GM12891 (cell line): ENCODE measurements around the gene SV2C.

Experiments
- DNase-seq: peaks from one replicate; pipeline ENCODE4 v3.0.0; 2011; ENCODE audit warnings: low spot score; ENCODE audit not compliant: insufficient read length
- FAIRE-seq: peaks from 2 replicates; lab custom pipeline; 2011; peaks lifted over from hg19 to GRCh38; lab: Jason Lieb, UNC
- PAX5 ChIP-seq: IDR thresholded peaks from 2 replicates; pipeline ENCODE4 v1.6.1; 2011; ENCODE audit warnings: low read length, moderate library complexity, mild to moderate bottlenecking; ENCODE audit not compliant: insufficient read depth, severe bottlenecking
- POLR2A ChIP-seq: IDR thresholded peaks from 2 replicates; pipeline ENCODE4 v1.6.1; 2011; ENCODE audit warnings: low read depth, low read length, control low read depth
- POLR2AphosphoS5 ChIP-seq: IDR thresholded peaks from 2 replicates; pipeline ENCODE4 v1.6.1; 2011; ENCODE audit warnings: low read depth, low read length, control low read depth
- POU2F2 ChIP-seq: IDR thresholded peaks from 2 replicates; pipeline ENCODE4 v1.6.1; 2011; ENCODE audit warnings: low read depth, mild to moderate bottlenecking, control low read depth, low read length, moderate library complexity
- SPI1 ChIP-seq: IDR thresholded peaks from 2 replicates; pipeline ENCODE4 v1.6.1; 2011; ENCODE audit warnings: low read depth, low read length, control low read depth
- TAF1 ChIP-seq: IDR thresholded peaks from 2 replicates; pipeline ENCODE4 v1.6.1; 2011; ENCODE audit warnings: low read depth, low read length, control low read depth

Gene SV2C

DNA sequence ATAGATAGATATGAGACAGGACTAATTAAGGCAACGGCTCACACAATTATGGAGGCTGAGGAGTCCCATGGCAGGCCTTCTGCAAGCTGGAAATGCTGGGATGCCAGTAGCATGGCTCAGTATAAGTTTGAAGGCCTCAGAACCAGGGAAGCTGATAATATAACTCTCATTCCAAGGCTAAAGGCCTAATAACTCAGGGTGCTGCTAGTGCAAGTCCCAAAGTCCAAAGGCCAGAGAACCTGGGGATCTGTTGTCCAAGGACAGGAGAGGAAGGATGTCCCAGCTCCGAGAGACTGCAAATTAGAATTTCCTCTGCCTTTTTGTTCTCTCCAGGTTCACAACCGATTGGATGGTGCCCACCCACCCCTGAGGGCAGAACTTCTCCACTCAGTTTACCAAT, 114.5 kb downstream of the SV2C start:
- FAIRE-seq (no peak), DNase-seq (no peak)
- no peak for TF ChIP-seq SPI1
- no peak for TF ChIP-seq POLR2AphosphoS5
- TF ChIP-seq POU2F2 = no peak
- no peak for TF ChIP-seq POLR2A
- no peak for TF ChIP-seq TAF1
- TF ChIP-seq PAX5 = no peak

- TF ChIP-seq POLR2A (no peak), TAF1 (no peak), PAX5 (no peak)
- no peak for FAIRE-seq
- DNase-seq = no peak
Measured at GRCh38 chr5:76199336-76200318, 116.4 kb downstream of the SV2C start.

GRCh38 chr5:76202182-76202581, 119.0 kb downstream of the SV2C start:
- FAIRE-seq = peak; percentile 55

DNA sequence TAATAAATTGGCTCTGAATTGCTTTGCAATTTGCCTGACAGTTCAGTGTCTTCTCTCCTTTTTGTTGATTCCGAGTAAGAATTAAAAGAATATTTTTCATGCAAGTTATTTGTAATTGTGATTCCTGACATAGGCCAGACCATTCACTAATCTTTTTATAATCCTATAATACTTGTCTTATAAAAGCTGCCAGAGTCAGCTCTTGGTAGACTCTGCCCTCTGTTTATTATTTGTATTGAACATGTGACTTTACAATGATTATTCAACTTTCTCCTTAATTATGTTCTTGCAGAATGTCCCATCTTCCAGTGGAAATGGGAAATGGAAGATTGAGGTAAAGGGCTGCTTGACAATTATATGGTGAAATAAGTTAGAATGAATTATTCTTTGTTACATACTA, 121.0 kb downstream of the SV2C start:
- TF ChIP-seq TAF1 (no peak), PAX5 (no peak)
- FAIRE-seq (no peak), DNase-seq (no peak)

More at GRCh38 chr5:76202182-76202581, 119.0 kb downstream of the SV2C start:
- no peak for DNase-seq
- no peak for TF ChIP-seq POLR2AphosphoS5
- no peak for TF ChIP-seq PAX5
- TF ChIP-seq SPI1 = 0 out of 2 replicates have a peak, but pooled peaks have one; percentile 14
- TF ChIP-seq TAF1 = no peak
- TF ChIP-seq POU2F2 = no peak
- TF ChIP-seq POLR2A = no peak

GRCh38 chr5:76204713-76205112, 121.5 kb downstream of the SV2C start:
- TF ChIP-seq POU2F2 = no peak
- TF ChIP-seq POLR2AphosphoS5 = no peak
- no peak for TF ChIP-seq POLR2A
- no peak for TF ChIP-seq PAX5
- no peak for TF ChIP-seq TAF1
- no peak for TF ChIP-seq SPI1
- FAIRE-seq (no peak), DNase-seq (no peak)

DNA sequence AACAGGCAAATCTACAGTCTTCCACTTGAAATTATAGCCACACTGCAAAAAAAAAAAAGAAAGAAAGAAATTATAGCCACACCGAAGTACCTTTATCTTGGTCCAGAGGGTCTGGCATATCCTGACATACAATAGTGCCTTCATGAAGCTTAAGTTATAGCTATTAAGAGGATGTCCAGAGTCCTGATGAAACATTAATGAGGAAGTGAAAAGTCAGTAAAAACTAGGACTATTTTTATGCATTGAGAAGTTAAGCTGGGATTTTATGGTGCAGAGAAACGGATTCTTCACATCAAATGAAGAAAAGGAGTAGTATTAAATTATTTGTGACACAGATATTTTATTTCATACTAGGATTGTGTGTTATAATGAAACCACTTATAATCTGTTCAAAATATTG, 123.9 kb downstream of the SV2C start:
- TF ChIP-seq PAX5 (no peak), TAF1 (no peak), SPI1 (peak; percentile 59), POLR2AphosphoS5 (no peak), POU2F2 (no peak), POLR2A (no peak)
- DNase-seq = no peak
- FAIRE-seq = no peak

GRCh38 chr5:76209297-76209696, 126.1 kb downstream of the SV2C start:
- no peak for FAIRE-seq
- no peak for TF ChIP-seq TAF1
- no peak for TF ChIP-seq POU2F2
- no peak for TF ChIP-seq POLR2AphosphoS5
- no peak for TF ChIP-seq POLR2A
- no peak for TF ChIP-seq PAX5
- no peak for TF ChIP-seq SPI1
- DNase-seq = no peak

- DNase-seq (no peak), FAIRE-seq (no peak)
- TF ChIP-seq POLR2A = no peak
- no peak for TF ChIP-seq PAX5
- TF ChIP-seq SPI1 = no peak
- TF ChIP-seq POU2F2 = no peak
- TF ChIP-seq TAF1 = no peak
- no peak for TF ChIP-seq POLR2AphosphoS5
Measured at GRCh38 chr5:76210946-76211345, 127.8 kb downstream of the SV2C start.

GRCh38 chr5:76213858-76214257, 130.7 kb downstream of the SV2C start:
- DNase-seq (no peak), FAIRE-seq (no peak)
- TF ChIP-seq POU2F2 (no peak), SPI1 (no peak), PAX5 (no peak)

DNA sequence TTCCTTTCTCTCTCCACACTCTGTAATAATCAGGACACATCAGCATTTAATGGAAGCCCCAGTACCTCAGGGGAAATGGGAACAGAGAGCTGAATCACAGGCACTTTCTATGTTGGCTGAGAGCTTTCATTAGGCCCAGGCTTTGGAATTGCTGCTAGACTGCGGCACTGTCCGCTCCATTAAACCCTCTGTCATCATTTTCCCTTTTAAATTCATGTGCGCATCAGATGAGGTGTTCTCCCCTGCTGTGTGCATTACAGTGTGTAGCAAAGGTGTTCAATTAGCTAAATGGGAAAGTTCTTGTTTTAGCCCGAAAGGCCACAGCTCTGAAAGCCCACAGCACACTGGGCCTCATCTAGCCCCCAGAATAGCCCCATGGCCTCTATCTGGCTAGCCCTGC, 133.6 kb downstream of the SV2C start:
- FAIRE-seq = no peak
- no peak for DNase-seq
- no peak for TF ChIP-seq POU2F2
- TF ChIP-seq POLR2AphosphoS5 = no peak
- no peak for TF ChIP-seq POLR2A
- no peak for TF ChIP-seq TAF1
- no peak for TF ChIP-seq PAX5
- no peak for TF ChIP-seq SPI1

DNA sequence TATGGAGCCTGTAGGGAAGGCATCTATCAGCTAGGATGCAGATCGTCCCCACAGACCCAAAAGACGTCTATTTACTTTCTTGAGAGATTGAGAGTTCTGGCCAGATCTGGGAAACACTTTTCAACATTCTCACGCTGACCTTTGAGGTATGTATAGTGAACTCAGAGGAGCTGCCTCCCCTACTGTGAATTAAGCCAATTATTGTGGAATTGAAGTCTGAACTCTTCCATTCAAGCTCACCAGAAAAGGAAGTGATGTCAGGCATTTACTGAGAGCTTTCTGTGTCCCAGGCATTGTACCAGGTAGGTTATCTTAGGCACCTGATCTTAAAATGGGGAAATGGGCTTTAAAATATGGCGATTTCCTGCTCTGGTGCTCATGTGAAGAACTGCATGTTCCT, 136.5 kb downstream of the SV2C start:
- DNase-seq (no peak), FAIRE-seq (no peak)
- peak; percentile 47 for TF ChIP-seq SPI1
- no peak for TF ChIP-seq POU2F2
